SK-N-SH (cell line): ENCODE data around the gene OGFOD2.

ENCODE experiments used
- POLR2AphosphoS5 ChIP-seq: IDR thresholded peaks from 2 replicates; pipeline ENCODE4 v1.6.1; 2012; ENCODE audit warnings: low read depth, low read length
- TF ChIP-seq, protein P1 (sequence below): fragments of 200-600 bp; sonication (generic); IDR thresholded peaks from 2 replicates; pipeline ENCODE4 v1.6.1; 2017; ENCODE audit warnings: antibody characterized with exemption, mild to moderate bottlenecking, moderate library complexity
- TF ChIP-seq, protein P2 (sequence below): IDR thresholded peaks from 2 replicates; pipeline ENCODE4 v1.4.0; 2012; ENCODE audit warnings: low read depth
- TF ChIP-seq, protein P3 (sequence below): IDR thresholded peaks from 2 replicates; pipeline ENCODE4 v1.4.0; 2012; ENCODE audit warnings: low read depth, borderline replicate concordance

DNA sequence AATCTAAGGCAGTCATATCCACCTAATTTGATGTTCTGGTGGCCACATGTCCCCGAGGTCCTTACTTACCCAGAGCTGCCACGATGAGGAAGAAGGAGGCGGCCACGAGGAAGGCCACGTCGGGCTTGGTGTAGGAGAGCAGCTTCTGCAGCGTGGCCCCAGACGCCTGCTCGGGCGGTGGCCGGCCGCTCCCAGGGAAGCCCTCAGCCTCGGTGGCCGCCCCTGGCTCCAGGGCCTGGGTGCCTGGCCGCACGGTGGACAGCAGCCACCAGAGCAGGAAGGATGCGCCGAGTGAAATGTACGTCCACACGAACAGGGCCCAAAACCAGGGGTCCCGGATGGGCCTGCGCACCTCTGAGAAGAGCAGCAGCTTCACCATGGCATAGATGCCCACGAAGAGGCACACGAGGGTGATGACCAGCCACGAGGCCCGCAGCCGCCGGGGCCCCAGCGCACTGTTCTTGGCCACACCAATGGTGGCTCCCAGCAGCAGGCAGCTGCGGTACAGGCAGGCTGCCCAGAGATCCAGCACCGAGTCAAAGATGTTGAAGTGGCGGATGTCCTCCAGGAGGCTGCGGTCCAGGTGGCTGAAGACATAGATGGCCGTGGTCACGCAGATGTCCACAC lies 15.4 kb upstream of the OGFOD2 start:
- TF ChIP-seq, protein P1, sequence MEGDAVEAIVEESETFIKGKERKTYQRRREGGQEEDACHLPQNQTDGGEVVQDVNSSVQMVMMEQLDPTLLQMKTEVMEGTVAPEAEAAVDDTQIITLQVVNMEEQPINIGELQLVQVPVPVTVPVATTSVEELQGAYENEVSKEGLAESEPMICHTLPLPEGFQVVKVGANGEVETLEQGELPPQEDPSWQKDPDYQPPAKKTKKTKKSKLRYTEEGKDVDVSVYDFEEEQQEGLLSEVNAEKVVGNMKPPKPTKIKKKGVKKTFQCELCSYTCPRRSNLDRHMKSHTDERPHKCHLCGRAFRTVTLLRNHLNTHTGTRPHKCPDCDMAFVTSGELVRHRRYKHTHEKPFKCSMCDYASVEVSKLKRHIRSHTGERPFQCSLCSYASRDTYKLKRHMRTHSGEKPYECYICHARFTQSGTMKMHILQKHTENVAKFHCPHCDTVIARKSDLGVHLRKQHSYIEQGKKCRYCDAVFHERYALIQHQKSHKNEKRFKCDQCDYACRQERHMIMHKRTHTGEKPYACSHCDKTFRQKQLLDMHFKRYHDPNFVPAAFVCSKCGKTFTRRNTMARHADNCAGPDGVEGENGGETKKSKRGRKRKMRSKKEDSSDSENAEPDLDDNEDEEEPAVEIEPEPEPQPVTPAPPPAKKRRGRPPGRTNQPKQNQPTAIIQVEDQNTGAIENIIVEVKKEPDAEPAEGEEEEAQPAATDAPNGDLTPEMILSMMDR, result no peak
- TF ChIP-seq POLR2AphosphoS5, result no peak
- TF ChIP-seq, protein P2, sequence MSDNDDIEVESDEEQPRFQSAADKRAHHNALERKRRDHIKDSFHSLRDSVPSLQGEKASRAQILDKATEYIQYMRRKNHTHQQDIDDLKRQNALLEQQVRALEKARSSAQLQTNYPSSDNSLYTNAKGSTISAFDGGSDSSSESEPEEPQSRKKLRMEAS, result no peak
- TF ChIP-seq, protein P3, sequence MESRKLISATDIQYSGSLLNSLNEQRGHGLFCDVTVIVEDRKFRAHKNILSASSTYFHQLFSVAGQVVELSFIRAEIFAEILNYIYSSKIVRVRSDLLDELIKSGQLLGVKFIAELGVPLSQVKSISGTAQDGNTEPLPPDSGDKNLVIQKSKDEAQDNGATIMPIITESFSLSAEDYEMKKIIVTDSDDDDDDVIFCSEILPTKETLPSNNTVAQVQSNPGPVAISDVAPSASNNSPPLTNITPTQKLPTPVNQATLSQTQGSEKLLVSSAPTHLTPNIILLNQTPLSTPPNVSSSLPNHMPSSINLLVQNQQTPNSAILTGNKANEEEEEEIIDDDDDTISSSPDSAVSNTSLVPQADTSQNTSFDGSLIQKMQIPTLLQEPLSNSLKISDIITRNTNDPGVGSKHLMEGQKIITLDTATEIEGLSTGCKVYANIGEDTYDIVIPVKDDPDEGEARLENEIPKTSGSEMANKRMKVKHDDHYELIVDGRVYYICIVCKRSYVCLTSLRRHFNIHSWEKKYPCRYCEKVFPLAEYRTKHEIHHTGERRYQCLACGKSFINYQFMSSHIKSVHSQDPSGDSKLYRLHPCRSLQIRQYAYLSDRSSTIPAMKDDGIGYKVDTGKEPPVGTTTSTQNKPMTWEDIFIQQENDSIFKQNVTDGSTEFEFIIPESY, result no peak
